GM12864 (cell line): Measurements from ENCODE around the gene S100A7.
"Not testable (repeated sequence)": the region's sequence is repeated elsewhere in the genome, so short reads cannot be mapped to it uniquely, and the experiment has no call there.

ENCODE experiments used
- DNase-seq: peaks from one replicate; pipeline ENCODE4 v3.0.0-alpha.2; 2011; ENCODE audit warnings: low read depth
- H3K4me3 ChIP-seq: 2 replicates; pipeline ENCODE4 v1.5.1; 2011; ENCODE audit warnings: mild to moderate bottlenecking, low read depth, low read length, control low read depth
- CTCF ChIP-seq: IDR thresholded peaks from 2 replicates; pipeline ENCODE4 v1.5.1; 2011; ENCODE audit warnings: low read depth, mild to moderate bottlenecking, moderate library complexity, low read length, control low read depth, inconsistent platforms; ENCODE audit errors: missing control alignments

Gene S100A7

GRCh38 chr1:153417136-153417888 is 43.1 kb downstream of the S100A7 start:
- no peak for TF ChIP-seq CTCF
- no peak for DNase-seq
- no peak overlapping the region for H3K4me3 ChIP-seq

- TF ChIP-seq CTCF = no peak
- H3K4me3 ChIP-seq = no peak within 1 kb of the TSS
- DNase-seq = no peak
Observed at GRCh38 chr1:153415850-153416570, 44.4 kb downstream of the S100A7 start, which contains the start of gene S100A7A. Gene S100A7A (plus strand): TSS chr1:153416520. CDS start chr1:153418083, 1,563 bp downstream.

GRCh38 chr1:153413961-153414360 is 46.5 kb downstream of the S100A7 start:
- H3K4me3 ChIP-seq, DNase-seq: not testable (repeated sequence)
